HG03097 (cell line): ENCODE results near the gene MAP1LC3B2.
A peak's percentile ranks its signal among the peaks of the same experiment; 100 is the strongest.

ENCODE experiments used
- ATAC-seq: cut with Tn5 transposase; IDR thresholded peaks from one replicate; pipeline ENCODE4 v1.9.1; 2021; ENCODE audit not compliant: unreplicated experiment, low FRiP score

The MAP1LC3B2 gene

GRCh38 chr12:116559162-116559935, at the start of gene MAP1LC3B2:
MAP1LC3B2 (plus strand) TSS chr12:116559381; CDS start chr12:116575943, 16,562 bp downstream.
- ATAC-seq, result peak; percentile 72

GRCh38 chr12:116513944-116514343, 45.2 kb upstream of the MAP1LC3B2 start:
- no peak for ATAC-seq

DNA sequence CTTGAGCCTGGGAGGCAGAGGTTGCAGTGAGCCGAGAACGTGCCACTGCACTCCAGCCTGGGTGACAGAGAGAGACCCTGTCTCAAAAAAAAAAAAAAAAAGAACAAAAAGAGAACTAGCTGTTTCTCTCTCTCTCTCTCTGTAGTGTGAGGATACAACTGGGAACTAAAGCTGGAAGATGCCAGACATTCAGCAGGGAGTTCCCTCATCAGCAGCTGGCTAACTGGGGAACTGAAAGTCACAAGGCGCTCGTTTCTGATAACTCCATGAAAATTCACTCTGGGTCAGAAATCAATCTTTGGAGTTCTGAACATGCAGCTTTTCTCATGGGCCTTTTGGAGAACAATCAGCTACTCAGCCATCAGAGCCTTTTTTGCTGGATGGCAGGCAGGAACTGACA, 43.5 kb upstream of the MAP1LC3B2 start:
- no peak for ATAC-seq

GRCh38 chr12:116516657-116517056, 42.5 kb upstream of the MAP1LC3B2 start:
- ATAC-seq, result no peak

DNA sequence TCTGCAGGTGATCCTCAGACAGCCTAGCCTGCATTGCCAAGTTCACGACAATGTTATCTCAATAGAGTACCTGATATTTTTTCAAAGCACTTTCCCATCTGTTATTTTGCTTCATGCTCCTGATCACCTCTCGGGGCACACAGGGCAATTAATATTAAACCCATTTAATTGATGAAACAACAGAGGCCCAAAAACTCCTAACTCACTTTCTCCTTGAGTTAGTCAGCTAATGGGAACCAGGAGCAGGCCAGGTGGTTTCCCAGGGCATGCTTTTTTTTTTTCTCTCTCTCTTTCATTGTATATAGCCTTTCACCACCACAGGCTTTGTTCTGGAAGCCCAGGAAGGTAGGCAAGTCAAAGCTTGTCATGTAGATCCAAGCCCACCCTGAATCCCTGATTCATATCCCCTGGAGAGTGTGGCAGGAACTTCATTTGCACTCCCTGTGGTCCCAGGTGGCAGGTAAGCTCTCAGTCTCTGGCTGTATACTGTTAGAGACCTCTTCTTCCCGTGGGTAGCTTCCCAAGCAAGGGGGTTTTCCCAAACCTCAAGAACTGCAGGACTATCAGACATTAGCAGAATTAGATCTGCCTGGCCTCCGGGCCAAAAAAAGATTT, 41.6 kb upstream of the MAP1LC3B2 start:
- ATAC-seq, result no peak

- no peak for ATAC-seq
These were observed 38.9 kb upstream of the MAP1LC3B2 start for GRCh38 chr12:116520225-116520760.

DNA sequence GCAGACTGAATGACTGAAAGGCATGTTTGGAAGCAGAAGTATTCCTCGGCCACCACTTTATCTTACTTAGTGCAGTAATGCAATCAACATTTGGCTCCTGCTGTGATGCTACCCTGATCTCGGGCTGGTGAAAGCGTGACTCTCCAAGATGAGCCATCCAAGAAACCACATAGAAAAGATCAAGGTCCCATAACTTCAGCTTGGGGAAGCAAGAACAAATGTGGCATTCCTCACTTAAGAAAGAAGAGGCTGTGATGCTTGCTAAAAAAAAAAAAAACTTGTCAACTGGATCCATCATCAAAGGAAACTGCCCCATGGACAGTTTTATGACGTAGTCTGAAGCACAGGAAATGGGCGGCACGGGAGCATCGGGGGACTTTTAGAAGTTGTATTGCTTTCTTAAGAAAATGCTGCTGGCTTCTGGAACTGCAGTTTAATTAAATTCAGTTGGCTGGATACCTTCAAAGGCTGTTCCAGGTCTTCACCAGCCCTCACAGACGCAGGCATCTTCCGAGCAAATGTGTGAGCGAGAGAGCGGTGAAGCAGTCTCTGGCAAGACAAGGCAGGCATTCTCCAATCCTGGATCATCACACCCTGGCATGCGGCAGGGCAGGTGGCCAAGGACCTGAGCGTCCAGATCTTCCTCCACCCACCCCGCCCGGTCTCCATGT, 38.2 kb upstream of the MAP1LC3B2 start:
- no peak for ATAC-seq

DNA sequence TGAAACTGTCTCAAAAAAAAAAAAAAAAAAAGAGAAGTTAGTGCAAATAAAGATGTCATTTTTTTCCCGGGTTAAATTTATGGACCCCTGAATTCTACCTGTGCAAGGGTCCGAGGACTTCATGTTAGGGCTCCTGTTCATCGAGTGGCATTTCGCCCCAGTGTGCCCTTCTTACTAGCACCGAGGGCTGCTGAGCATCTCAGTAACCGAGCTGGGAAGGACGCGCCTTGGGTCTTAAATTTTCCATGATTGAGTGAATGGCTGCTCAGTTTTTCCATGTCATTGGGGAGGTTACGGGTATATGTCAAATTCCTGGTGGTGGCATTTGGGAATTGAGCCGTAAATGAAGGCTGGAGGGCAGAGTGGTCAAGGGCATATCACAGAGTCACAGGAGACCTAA, 34.9 kb upstream of the MAP1LC3B2 start:
- no peak for ATAC-seq

- no peak for ATAC-seq
These were observed 34.2 kb upstream of the MAP1LC3B2 start for GRCh38 chr12:116524964-116525379.

GRCh38 chr12:116525418-116526001, 33.7 kb upstream of the MAP1LC3B2 start:
- ATAC-seq, result no peak

- no peak for ATAC-seq
These were observed 31.1 kb upstream of the MAP1LC3B2 start for GRCh38 chr12:116528065-116528464.

DNA sequence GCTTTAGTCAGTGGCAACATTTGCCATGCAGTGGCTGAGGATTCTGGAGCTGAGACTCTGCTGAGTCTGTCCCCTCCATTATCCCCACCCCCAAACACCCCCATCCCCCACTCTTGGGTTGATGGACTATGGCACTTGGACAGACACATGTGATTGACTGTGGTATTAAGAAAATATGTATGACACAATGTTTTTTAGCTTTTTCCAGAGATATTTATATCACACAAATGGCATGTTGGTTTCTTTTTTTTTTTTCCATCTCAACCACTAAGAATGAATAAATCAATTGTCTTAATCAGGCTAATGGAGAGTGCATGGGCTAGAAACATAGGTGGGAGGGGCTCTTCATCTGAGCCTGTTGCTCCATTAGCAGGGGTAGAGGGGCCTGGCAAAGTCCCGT, 30.7 kb upstream of the MAP1LC3B2 start:
- no peak for ATAC-seq

GRCh38 chr12:116529048-116529447, 30.1 kb upstream of the MAP1LC3B2 start:
- ATAC-seq, result no peak

- ATAC-seq, result no peak
These were observed 29.5 kb upstream of the MAP1LC3B2 start for GRCh38 chr12:116529686-116530085.

DNA sequence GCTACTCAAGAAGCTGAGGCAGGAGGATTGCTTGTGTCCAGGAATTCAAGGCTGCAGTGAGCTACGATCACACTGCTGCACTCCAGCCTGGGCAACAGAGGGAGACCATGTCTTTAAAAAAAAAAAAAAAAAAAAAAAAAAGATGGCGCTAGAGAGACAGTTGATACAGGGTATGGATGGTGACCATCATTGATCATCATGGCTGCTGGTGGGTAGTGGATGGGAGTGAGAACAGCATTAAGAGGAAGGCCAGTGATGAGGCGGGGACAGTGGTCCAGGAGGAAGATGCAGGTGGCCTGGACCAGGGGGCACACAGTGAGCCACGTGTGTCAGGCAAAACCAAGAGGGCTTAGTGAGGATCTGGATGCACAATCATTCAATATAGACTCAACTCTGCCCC, 26.8 kb upstream of the MAP1LC3B2 start:
- no peak for ATAC-seq

DNA sequence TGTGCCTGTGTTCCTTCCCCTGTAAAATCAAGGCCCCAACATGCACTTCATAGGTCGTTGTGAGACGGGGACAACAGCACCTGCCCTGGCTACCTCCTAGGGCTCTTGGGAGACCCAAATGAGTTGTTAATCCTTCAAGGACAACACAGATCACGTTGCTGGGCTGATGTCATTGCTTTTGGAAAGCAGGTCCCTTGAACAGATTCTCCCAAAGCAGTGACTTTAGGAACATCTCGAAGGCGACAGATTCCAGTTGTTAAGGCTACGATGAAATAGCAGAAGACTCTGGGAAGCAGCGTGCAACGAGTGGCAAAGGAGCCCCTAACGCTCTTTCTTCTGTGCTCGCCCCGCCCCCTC, 26.2 kb upstream of the MAP1LC3B2 start:
- ATAC-seq, result no peak

DNA sequence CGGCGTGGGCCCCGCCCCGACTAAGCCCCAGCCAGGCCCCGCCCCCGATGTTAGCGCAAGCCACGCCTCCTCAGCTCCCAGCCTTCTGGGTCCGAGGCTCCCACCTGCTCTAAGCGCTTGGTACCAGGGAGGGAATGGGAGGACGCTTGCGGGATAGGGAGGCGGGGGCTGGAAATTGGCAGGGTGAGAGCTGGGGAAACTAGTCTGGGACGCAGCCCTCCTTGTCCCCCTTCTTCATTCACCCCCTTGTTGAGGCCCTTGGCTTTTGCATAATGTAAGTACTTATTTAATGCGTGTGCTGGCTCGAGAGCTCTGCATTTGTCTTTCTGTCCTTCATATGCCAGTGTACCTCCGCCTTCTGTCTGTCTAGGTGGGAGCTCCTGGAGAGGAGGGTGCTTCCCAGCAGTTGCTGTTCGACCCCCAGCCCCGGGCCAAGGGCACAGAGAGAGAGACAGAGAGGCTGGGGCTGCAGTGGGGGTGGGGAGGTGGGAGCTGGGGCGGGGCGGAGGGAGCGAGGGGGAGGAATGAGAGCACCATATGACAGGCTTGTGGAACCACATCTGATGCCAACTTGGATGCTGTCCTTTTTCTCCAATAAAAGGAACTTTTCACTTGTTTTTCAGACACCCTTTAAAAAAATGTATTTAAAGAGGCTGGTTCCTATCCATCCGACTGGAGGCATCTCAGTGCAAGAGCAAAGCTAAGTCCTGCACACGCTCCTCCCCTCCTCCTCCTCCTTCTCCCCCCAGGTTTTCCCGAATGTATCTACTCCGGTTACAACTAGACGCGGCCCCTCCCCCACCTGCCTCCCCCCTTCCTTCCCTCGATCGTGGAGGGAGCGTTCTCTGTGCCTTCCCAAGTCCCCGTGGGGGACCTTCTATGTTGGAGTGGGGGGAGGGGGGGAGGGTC, 25.6 kb upstream of the MAP1LC3B2 start:
- ATAC-seq, result peak; percentile 37

DNA sequence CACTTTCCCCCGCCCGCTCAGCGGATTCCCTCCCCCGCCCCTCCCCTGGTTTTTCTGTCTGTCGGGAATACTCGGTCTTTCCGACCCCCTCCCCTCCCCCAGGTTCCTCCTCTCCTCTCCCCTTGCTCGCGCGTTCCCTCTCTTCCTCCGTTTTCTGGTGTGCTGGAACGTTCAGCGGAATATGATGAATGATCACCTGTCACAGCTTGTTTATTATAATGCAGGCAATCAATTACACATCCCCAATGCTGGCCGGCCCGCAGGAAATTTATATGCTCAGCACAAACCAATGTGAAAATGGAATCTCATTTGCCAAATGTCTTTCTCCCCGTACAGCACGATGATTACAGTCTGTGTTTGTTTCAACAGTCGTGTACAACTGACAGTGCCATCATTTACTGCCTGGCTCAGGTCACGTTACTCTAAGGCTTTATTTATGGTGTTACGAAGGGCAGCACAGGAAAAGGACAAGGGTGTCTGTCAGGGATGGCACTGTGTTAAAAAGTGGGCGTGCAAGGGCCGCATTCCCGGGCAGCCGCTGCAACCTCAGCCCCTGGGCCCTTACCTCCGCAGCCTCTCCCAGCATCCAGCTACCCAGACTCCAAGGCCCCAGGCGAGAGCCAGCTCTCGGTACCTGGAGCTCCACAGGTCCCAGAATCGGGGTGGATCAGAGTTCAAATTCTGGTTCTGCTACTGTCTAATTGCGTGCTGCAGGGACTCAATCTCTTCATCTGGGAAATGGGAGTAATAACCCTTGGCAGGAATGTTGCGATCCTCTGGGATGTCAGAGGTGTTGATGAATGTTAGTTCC, 24.7 kb upstream of the MAP1LC3B2 start:
- no peak for ATAC-seq

DNA sequence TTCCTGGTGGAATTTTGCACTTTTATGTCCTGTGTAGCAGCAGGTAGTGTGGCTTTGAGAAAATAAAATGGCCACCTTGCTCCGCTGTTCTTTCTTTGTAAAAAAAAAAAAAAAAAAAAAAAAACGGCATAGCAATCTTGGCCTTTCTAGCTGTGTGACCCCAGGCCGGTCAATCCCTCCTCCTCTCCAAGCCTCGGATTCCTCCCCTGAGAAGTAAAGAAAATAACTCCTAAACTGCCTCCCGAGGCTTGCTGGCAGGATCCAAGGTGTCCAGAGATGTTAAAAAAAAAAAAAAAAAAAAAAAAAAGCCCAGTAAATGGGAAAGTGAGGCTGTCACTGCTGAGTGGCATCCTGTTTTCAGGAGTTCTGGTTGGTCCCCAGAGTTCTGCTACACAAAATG, 23.9 kb upstream of the MAP1LC3B2 start:
- ATAC-seq, result no peak
